Measurements from ENCODE around the gene LONRF3.

The LONRF3 gene

GRCh38 chrX:119007189-119007770, 32.9 kb downstream of the LONRF3 start (continued):
- TF ChIP-seq, protein P1, sequence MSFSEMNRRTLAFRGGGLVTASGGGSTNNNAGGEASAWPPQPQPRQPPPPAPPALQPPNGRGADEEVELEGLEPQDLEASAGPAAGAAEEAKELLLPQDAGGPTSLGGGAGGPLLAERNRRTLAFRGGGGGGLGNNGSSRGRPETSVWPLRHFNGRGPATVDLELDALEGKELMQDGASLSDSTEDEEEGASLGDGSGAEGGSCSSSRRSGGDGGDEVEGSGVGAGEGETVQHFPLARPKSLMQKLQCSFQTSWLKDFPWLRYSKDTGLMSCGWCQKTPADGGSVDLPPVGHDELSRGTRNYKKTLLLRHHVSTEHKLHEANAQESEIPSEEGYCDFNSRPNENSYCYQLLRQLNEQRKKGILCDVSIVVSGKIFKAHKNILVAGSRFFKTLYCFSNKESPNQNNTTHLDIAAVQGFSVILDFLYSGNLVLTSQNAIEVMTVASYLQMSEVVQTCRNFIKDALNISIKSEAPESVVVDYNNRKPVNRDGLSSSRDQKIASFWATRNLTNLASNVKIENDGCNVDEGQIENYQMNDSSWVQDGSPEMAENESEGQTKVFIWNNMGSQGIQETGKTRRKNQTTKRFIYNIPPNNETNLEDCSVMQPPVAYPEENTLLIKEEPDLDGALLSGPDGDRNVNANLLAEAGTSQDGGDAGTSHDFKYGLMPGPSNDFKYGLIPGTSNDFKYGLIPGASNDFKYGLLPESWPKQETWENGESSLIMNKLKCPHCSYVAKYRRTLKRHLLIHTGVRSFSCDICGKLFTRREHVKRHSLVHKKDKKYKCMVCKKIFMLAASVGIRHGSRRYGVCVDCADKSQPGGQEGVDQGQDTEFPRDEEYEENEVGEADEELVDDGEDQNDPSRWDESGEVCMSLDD (tag by site-specific recombination; IDR thresholded peaks at IDR 0.05) = no peak
- TF ChIP-seq ZNF658 (tag by site-specific recombination; IDR thresholded peaks at IDR 0.05) = no peak
- TF ChIP-seq ZNF211 (tag by site-specific recombination; IDR thresholded peaks at IDR 0.05; ENCODE audit: low read depth) = no peak
- no peak for TF ChIP-seq ZNF548 (tag by site-specific recombination; IDR thresholded peaks at IDR 0.05)
- TF ChIP-seq, protein P2, sequence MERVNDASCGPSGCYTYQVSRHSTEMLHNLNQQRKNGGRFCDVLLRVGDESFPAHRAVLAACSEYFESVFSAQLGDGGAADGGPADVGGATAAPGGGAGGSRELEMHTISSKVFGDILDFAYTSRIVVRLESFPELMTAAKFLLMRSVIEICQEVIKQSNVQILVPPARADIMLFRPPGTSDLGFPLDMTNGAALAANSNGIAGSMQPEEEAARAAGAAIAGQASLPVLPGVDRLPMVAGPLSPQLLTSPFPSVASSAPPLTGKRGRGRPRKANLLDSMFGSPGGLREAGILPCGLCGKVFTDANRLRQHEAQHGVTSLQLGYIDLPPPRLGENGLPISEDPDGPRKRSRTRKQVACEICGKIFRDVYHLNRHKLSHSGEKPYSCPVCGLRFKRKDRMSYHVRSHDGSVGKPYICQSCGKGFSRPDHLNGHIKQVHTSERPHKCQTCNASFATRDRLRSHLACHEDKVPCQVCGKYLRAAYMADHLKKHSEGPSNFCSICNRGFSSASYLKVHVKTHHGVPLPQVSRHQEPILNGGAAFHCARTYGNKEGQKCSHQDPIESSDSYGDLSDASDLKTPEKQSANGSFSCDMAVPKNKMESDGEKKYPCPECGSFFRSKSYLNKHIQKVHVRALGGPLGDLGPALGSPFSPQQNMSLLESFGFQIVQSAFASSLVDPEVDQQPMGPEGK (tag by site-specific recombination; IDR thresholded peaks at IDR 0.05) = no peak

- H3K4me1 ChIP-seq (ENCODE audit: control insufficient read depth, insufficient read depth, low read length) = 0 out of 2 replicates have a peak, but pooled peaks cover 2% of the 10 kb centered on the region
- ChIA-PET POLR2A (interaction anchor here (0.6 kb wide), 1 partner anchor 58 kb away, joined by 6 read pairs; no protein-coding TSS in a partner anchor), CTCF (interaction anchor here (0.7 to 2.2 kb wide), 11 partner anchors 9 to 407 kb away, joined by 3 to 17 read pairs (median 4); no protein-coding TSS in a partner anchor)
- no peaks in the 10 kb centered on the region for H3K9me3 ChIP-seq (ENCODE audit: control insufficient read depth, insufficient read depth, low read depth, low read length)
- no peak overlapping the region for H3K27ac ChIP-seq (ENCODE audit: extremely low read depth, low read depth, low read length)
- H3K36me3 ChIP-seq (ENCODE audit: control insufficient read depth in 2 of 2, insufficient read depth in 1 of 2, low read length in 2 of 2) = peaks cover 3 to 45% of the 10 kb centered on the region in 2 experiments; a peak in 2 of 3 replicates
- peak; percentile 16; the same call in 1 of the 2 replicates for TF ChIP-seq ZNF654 (tag by site-specific recombination; IDR thresholded peaks at IDR 0.05; ENCODE audit: low read depth)
- no peak for TF ChIP-seq ZNF837 (tag by site-specific recombination; IDR thresholded peaks at IDR 0.05)
- no peak overlapping the region for H3K4me3 ChIP-seq (ENCODE audit: low read depth, low read length)
Observed at GRCh38 chrX:119008110-119008744, 33.8 kb downstream of the LONRF3 start.

GRCh38 chrX:119009071-119009470, 34.7 kb downstream of the LONRF3 start:
- Histone ChIP-seq H3K27ac (ENCODE audit: extremely low read depth, low read depth, low read length) (no peak overlapping the region), H3K9me3 (ENCODE audit: control insufficient read depth, insufficient read depth, low read depth, low read length) (no peaks in the 10 kb centered on the region), H3K4me3 (ENCODE audit: low read depth, low read length) (no peak overlapping the region), H3K36me3 (ENCODE audit: control insufficient read depth in 2 of 2, insufficient read depth in 1 of 2, low read length in 2 of 2) (peaks cover 3 to 51% of the 10 kb centered on the region in 2 experiments; a peak in 2 of 3 replicates), H3K4me1 (ENCODE audit: control insufficient read depth, insufficient read depth, low read length) (no peaks in the 10 kb centered on the region)
- TF ChIP-seq HOXC10 (CRISPR knock-in tag; IDR thresholded peaks at IDR 0.05) = no peak
- peak; percentile 61; the same call in 1 of the 2 replicates for TF ChIP-seq ZNF112 (tag by site-specific recombination; IDR thresholded peaks at IDR 0.05)
- POLR2A ChIA-PET = no interaction called here
- CTCF ChIA-PET = interaction anchor here (0.5 to 2.2 kb wide), 12 partner anchors 10 to 407 kb away, joined by 3 to 17 read pairs (median 4); no protein-coding TSS in a partner anchor

DNA sequence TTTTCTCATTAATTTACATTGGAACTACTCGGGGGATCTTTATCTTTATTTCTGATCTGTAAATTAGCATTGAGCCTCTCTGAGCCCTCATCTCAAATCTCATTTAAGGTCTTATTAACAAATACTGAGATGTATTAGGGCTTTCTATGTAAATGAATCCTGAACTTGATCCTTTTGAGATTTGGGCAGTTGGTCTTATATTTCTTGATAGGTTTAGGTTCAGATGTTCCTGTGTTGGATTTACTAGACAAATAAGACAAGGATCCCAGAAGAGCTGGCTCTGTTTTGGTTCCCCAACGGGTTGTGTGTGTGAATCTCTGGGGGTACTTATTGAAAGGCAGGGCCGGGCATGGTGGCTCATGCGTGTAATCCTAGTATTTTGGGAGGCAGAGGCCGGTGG, 36.1 kb downstream of the LONRF3 start:
- Histone ChIP-seq H3K4me1 (ENCODE audit: control insufficient read depth, insufficient read depth, low read length) (no peaks in the 10 kb centered on the region), H3K36me3 (ENCODE audit: control insufficient read depth in 2 of 2, insufficient read depth in 1 of 2, low read length in 2 of 2) (peaks cover 3 to 65% of the 10 kb centered on the region in 2 experiments; a peak in 2 of 3 replicates), H3K9me3 (ENCODE audit: control insufficient read depth, insufficient read depth, low read depth, low read length) (no peaks in the 10 kb centered on the region), H3K4me3 (ENCODE audit: low read depth, low read length) (no peak overlapping the region), H3K27ac (ENCODE audit: extremely low read depth, low read depth, low read length) (no peak overlapping the region)
- ChIA-PET CTCF (no interaction called here), POLR2A (no interaction called here)
- TF ChIP-seq ZFHX2 (tag by site-specific recombination; conservative IDR thresholded peaks at IDR 0.05) = no peak
- TF ChIP-seq TCF7L2 (IDR thresholded peaks at IDR 0.05; ENCODE audit: borderline replicate concordance, low read depth, low read length) = no peak
- TF ChIP-seq, protein P3, sequence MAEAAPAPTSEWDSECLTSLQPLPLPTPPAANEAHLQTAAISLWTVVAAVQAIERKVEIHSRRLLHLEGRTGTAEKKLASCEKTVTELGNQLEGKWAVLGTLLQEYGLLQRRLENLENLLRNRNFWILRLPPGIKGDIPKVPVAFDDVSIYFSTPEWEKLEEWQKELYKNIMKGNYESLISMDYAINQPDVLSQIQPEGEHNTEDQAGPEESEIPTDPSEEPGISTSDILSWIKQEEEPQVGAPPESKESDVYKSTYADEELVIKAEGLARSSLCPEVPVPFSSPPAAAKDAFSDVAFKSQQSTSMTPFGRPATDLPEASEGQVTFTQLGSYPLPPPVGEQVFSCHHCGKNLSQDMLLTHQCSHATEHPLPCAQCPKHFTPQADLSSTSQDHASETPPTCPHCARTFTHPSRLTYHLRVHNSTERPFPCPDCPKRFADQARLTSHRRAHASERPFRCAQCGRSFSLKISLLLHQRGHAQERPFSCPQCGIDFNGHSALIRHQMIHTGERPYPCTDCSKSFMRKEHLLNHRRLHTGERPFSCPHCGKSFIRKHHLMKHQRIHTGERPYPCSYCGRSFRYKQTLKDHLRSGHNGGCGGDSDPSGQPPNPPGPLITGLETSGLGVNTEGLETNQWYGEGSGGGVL (tag by site-specific recombination; IDR thresholded peaks at IDR 0.05) = no peak
- TF ChIP-seq ZNF19 (tag by site-specific recombination; IDR thresholded peaks at IDR 0.05; ENCODE audit: low read depth) = no peak
- TF ChIP-seq, protein P4, sequence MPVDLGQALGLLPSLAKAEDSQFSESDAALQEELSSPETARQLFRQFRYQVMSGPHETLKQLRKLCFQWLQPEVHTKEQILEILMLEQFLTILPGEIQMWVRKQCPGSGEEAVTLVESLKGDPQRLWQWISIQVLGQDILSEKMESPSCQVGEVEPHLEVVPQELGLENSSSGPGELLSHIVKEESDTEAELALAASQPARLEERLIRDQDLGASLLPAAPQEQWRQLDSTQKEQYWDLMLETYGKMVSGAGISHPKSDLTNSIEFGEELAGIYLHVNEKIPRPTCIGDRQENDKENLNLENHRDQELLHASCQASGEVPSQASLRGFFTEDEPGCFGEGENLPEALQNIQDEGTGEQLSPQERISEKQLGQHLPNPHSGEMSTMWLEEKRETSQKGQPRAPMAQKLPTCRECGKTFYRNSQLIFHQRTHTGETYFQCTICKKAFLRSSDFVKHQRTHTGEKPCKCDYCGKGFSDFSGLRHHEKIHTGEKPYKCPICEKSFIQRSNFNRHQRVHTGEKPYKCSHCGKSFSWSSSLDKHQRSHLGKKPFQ (tag by site-specific recombination; IDR thresholded peaks at IDR 0.05) = no peak
- no peak for TF ChIP-seq ZNF629 (tag by site-specific recombination; IDR thresholded peaks at IDR 0.05)
- no peak for TF ChIP-seq EGR2 (tag by site-specific recombination; IDR thresholded peaks at IDR 0.05; ENCODE audit: low read depth)
- no peak for TF ChIP-seq ZNF248 (tag by site-specific recombination; IDR thresholded peaks at IDR 0.05)
- TF ChIP-seq, protein P5, sequence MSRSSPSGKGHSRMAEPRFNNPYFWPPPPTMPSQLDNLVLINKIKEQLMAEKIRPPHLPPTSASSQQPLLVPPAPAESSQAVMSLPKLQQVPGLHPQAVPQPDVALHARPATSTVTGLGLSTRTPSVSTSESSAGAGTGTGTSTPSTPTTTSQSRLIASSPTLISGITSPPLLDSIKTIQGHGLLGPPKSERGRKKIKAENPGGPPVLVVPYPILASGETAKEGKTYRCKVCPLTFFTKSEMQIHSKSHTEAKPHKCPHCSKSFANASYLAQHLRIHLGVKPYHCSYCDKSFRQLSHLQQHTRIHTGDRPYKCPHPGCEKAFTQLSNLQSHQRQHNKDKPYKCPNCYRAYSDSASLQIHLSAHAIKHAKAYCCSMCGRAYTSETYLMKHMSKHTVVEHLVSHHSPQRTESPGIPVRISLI (tag by site-specific recombination; IDR thresholded peaks at IDR 0.05) = no peak
- no peak for TF ChIP-seq ZNF658 (tag by site-specific recombination; IDR thresholded peaks at IDR 0.05)

Data from HEK293 (cell line).